Smooth muscle cell (in vitro differentiated cells): ENCODE results near the gene GALNT6. TPM values are rescaled to one million over a fixed set of nuclear protein-coding genes. Genes with fewer than 3 reads are reported as not detected.
"Not testable (repeated sequence)": the region's sequence is repeated elsewhere in the genome, so short reads cannot be mapped to it uniquely, and the experiment has no call there.

Source experiments
- DNase-seq: peaks from one replicate; lab custom pipeline; 2025; ENCODE audit not compliant: unreplicated experiment; lab: John Stamatoyannopoulos, UW
- H2AFZ ChIP-seq: fragments of 200-600 bp; sonication (generic); 2 replicates; pipeline ENCODE4 v1.6.0; 2016; ENCODE audit warnings: antibody characterized with exemption, low read depth, mild to moderate bottlenecking
- H3F3A ChIP-seq: fragments of 200-600 bp; sonication (generic); 2 replicates; pipeline ENCODE4 v1.6.0; 2017; ENCODE audit warnings: antibody characterized with exemption, low read depth
- H3K27ac ChIP-seq: fragments of 200-600 bp; sonication (generic); 2 replicates; pipeline ENCODE4 v1.5.1; 2016; ENCODE audit warnings: low read depth, mild to moderate bottlenecking
- H3K27me3 ChIP-seq: fragments of 200-600 bp; sonication (generic); 2 replicates; pipeline ENCODE4 v1.6.1; 2016; ENCODE audit warnings: low read depth, mild to moderate bottlenecking
- H3K36me3 ChIP-seq: fragments of 200-600 bp; sonication (generic); 2 replicates; pipeline ENCODE4 v1.5.1; 2016; ENCODE audit warnings: low read depth
- H3K4me1 ChIP-seq: fragments of 200-600 bp; sonication (generic); 2 replicates; pipeline ENCODE4 v1.5.1; 2016; ENCODE audit warnings: low read depth
- H3K4me2 ChIP-seq: fragments of 200-600 bp; sonication (generic); 2 replicates; pipeline ENCODE4 v1.6.0; 2016; ENCODE audit warnings: mild to moderate bottlenecking
- H3K4me3 ChIP-seq: fragments of 200-600 bp; sonication (generic); 2 replicates; pipeline ENCODE4 v1.5.1; 2016; ENCODE audit warnings: mild to moderate bottlenecking
- H3K79me2 ChIP-seq: fragments of 200-600 bp; sonication (generic); 2 replicates; pipeline ENCODE4 v1.6.0; 2016; ENCODE audit warnings: low read depth, mild to moderate bottlenecking
- H3K9ac ChIP-seq: fragments of 200-600 bp; sonication (generic); 2 replicates; pipeline ENCODE4 v1.6.0; 2016; ENCODE audit warnings: low read depth
- H3K9me3 ChIP-seq: fragments of 200-600 bp; sonication (generic); replicated peaks from 2 replicates; pipeline ENCODE4 v1.5.1; 2016; ENCODE audit warnings: low read depth
- H4K20me1 ChIP-seq: fragments of 200-600 bp; sonication (generic); 2 replicates; pipeline ENCODE4 v1.6.0; 2016; ENCODE audit warnings: low read depth
- WGBS: methylation state at CpG from one replicate; pipeline ENCODE4 v1.1.7; 2016; ENCODE audit warnings: low lambda C conversion rate; 5-methylcytosine and 5-hydroxymethylcytosine counted together
- polyA plus RNA-seq: library from polyadenylated mRNA; unstranded; fragments of >200 nt; fragmentation: Nextera tagmentation; extraction: Ambion mirVana; gene quantifications from 2 replicates; pipeline ENCODE4 v1.2.1, GENCODE V29; 2016
- total RNA-seq: library from RNA; depleted of rRNA; stranded (reverse); fragments of >200 nt; gene quantifications from 2 replicates; pipeline ENCODE4 v1.2.3, GENCODE V29; 2014
- TF ChIP-seq, protein P1 (sequence below): fragments of 200-600 bp; sonication (generic); IDR thresholded peaks from 2 replicates; pipeline ENCODE4 v1.5.1; 2017; ENCODE audit warnings: borderline replicate concordance, mild to moderate bottlenecking, antibody characterized with exemption; ENCODE audit not compliant: insufficient read depth, poor library complexity, severe bottlenecking

The GALNT6 gene
- total and polyA plus RNA-seq, 2 experiments from 2014 or later, result 7.8 to 55.6 TPM

DNA sequence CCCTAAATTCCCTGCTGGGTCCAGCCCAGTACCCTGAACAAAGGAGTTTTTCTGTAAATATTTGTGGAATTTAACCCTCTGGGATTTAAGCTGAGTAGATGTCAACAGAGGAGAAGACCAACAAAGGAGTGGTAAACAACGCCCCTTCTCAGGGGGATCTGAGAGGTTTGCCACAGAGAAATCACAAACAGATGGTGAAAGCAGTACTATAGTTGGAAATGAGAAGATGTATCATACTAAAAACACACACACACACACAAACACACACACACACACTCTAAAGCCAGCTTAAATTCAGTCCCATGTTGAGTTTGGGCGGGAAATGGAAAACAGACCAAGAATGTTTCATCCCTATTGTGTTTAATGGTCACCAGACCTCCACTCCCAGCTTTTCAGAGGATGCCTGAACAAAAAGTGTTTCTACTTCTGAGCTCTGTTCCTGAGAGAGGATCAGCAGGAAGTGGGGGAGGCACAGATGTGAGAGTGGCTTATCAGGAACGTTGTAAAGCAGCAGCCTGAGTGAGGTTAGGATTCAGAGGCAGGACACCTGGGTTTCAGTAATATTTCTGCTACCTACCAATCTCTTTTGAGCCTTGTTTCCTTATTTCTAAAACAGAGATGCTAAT is 70.4 kb downstream of the GALNT6 start:
- Histone ChIP-seq H3K4me1 (peaks cover 30% of the 10 kb centered on the region), H3K4me3 (no peak overlapping the region), H2AFZ (peak overlapping the region; percentile 16), H3K9me3 (no peaks in the 10 kb centered on the region), H3K27ac (no peak overlapping the region), H3K27me3 (no peaks in the 10 kb centered on the region), H3K9ac (no peak overlapping the region), H3F3A (peaks cover 3% of the 10 kb centered on the region), H3K36me3 (no peaks in the 10 kb centered on the region), H3K4me2 (no peak overlapping the region), H4K20me1 (no peaks in the 10 kb centered on the region), H3K79me2 (no peaks in the 10 kb centered on the region)
- no peak for DNase-seq
- TF ChIP-seq, protein P1, sequence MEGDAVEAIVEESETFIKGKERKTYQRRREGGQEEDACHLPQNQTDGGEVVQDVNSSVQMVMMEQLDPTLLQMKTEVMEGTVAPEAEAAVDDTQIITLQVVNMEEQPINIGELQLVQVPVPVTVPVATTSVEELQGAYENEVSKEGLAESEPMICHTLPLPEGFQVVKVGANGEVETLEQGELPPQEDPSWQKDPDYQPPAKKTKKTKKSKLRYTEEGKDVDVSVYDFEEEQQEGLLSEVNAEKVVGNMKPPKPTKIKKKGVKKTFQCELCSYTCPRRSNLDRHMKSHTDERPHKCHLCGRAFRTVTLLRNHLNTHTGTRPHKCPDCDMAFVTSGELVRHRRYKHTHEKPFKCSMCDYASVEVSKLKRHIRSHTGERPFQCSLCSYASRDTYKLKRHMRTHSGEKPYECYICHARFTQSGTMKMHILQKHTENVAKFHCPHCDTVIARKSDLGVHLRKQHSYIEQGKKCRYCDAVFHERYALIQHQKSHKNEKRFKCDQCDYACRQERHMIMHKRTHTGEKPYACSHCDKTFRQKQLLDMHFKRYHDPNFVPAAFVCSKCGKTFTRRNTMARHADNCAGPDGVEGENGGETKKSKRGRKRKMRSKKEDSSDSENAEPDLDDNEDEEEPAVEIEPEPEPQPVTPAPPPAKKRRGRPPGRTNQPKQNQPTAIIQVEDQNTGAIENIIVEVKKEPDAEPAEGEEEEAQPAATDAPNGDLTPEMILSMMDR, result no peak
- 32% methylated on average over 3 of the region's 3 CpGs for WGBS

DNA sequence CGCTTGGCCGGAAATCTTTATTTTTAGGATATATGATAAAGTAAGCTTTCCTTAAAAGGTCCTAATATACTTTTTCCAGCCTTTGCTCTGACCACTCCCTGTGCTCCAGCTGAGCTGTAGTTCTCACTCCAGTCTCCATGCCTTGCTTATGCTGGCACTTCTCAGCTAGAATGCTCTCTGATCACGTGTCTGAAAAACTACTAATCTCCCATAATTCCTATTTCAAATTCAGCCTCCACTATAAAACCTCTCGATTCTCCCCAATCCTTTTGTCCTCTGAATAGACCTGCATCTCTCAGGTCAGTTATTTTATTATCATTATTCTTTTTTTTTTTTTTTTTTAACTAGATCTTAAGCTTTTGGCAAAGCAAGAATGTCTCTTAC is 70.9 kb downstream of the GALNT6 start:
- Histone ChIP-seq H3K79me2 (no peaks in the 10 kb centered on the region), H4K20me1 (no peaks in the 10 kb centered on the region), H3K9me3 (no peaks in the 10 kb centered on the region), H3K4me2 (no peak overlapping the region), H3K36me3 (no peaks in the 10 kb centered on the region), H2AFZ (peak overlapping the region; percentile 16), H3K9ac (no peak overlapping the region), H3K4me1 (peaks cover 30% of the 10 kb centered on the region), H3F3A (peaks cover 3% of the 10 kb centered on the region), H3K27ac (no peak overlapping the region), H3K4me3 (no peak overlapping the region), H3K27me3 (no peaks in the 10 kb centered on the region)
- 70% methylated on average over 4 of the region's 4 CpGs for WGBS
- DNase-seq, result no peak
- TF ChIP-seq, protein P1, result no peak

DNA sequence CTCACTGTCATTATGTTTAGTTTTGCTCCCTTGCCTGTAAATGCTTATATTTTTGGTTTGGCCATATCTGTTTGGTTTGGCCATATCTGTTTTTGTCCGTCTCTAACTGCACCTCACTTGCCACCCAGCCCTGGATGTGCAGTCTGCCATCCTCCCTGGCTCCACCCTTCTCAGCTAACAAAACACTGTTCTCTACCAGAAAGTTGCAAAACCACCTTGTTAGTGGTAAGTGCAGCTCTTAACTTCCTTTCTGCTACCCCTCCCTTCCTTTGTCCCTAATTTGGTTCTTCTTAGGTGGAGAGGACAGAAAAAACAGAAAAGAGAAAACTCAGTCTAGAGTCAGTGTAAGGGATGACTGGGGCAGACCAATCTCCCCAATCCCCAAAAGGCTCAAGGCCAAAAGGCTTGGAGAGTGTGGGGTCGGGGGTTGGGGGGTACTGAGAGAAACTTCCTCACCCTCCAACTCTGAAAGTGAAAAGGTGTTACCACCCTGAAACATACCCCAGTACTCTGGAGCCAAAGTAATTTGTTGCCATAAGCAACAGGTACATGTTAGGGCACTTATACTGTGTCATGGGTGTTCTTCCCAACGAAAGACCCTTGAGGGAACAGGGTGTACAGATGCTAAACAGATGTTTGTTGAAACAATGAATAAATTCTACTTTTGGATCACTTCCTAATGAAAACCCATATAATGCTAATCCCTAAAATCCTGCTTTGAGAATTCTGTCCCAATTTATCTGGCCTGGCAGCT is 72.2 kb downstream of the GALNT6 start:
- DNase-seq, result no peak
- Histone ChIP-seq H4K20me1 (no peaks in the 10 kb centered on the region), H3K27ac (no peak overlapping the region), H3K4me2 (no peak overlapping the region), H3K9me3 (no peaks in the 10 kb centered on the region), H3K4me3 (no peak overlapping the region), H3K27me3 (no peaks in the 10 kb centered on the region), H2AFZ (no peak overlapping the region), H3K9ac (no peak overlapping the region), H3K79me2 (no peaks in the 10 kb centered on the region), H3F3A (peaks cover 3% of the 10 kb centered on the region), H3K36me3 (no peaks in the 10 kb centered on the region), H3K4me1 (peaks cover 30% of the 10 kb centered on the region)
- WGBS, result 55% methylated on average over 3 of the region's 3 CpGs
- TF ChIP-seq, protein P1, result no peak

DNA sequence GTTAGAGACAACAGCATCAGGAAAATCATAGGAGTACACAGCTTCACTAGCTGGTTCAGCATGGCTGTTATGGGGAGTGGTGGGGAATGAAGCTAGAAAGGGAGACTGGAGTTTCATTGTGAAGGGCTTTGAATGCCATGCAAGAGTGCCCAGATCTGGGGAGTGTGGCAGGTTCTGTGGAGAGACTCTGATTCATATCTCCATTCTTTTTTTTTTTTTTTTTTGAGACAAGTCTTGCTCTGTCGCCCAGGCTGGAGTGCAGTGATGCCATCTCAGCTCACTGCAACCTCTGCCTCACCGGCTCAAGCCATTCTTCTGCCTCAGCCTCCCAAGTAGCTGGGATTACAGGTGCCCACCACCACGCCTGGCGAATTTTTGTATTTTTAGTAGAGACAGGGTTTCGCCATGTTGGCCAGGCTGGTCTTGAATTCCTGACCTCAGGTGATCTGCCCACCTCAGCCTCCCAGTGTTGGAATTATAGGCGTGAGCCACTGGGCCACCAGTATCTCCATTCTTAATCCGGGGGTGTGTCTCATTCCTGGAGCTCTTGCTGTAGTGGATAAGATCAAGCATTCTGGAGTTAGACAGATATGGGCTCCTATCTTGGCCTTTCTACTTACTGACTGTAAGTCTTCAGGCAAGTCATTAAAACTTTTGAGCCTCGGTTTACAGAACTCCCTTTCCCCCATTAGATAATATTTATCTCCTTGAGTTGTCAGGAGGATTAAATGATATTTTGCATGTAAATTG is 73.0 kb downstream of the GALNT6 start:
- not testable (repeated sequence) for H3K9me3 ChIP-seq, H4K20me1 ChIP-seq, H3K27me3 ChIP-seq, H3K4me2 ChIP-seq, H2AFZ ChIP-seq, H3K36me3 ChIP-seq, DNase-seq, H3K27ac ChIP-seq, H3K4me3 ChIP-seq, H3F3A ChIP-seq, H3K79me2 ChIP-seq, H3K9ac ChIP-seq
- 76% methylated on average over 8 of the region's 8 CpGs for WGBS
- H3K4me1 ChIP-seq, result peaks cover 30% of the 10 kb centered on the region
